GM18870 (cell line): ENCODE results near the gene USPL1.

Experiments
- ATAC-seq: cut with Tn5 transposase; IDR thresholded peaks from one replicate; pipeline ENCODE4 v1.9.1; 2021; ENCODE audit warnings: moderate library complexity; ENCODE audit not compliant: unreplicated experiment

USPL1 gene

DNA sequence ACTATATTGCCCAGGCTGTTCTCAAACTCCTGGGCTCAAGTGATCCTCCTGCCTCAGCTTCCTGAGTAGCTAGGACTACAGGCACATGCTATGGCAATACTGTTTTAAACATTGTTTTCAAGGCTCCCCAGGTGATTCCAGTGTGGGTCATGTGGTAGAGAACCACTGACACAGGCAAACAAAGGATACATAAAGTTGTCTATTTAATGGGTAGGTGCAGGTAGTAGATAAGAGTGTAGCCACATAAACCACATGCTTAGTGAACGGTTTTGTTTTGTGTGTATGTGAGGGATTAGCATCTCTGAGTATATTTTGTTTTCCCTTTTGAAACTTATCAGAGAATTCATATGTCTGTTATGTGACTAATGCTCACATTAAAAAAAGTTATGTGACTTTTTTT lies 36.7 kb downstream of the USPL1 start:
- no peak for ATAC-seq

DNA sequence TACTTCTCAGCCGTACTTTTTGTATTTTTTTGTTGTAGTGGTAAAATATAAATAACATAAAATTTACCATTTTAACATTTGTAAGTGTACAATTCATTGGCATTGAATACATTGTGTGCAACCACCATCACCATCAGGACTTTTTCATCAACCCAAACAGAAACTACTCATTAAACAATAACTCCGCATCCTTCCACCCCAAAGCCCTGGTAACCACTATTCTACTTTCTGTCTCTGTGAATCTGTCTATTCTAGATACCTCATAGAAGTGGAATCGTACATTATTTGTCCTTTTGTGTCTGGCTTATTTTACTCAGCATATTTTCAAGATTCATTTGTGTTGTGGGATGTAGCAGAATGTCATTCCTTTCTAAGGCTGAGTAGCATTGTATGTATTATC lies 38.5 kb downstream of the USPL1 start:
- ATAC-seq, result no peak

DNA sequence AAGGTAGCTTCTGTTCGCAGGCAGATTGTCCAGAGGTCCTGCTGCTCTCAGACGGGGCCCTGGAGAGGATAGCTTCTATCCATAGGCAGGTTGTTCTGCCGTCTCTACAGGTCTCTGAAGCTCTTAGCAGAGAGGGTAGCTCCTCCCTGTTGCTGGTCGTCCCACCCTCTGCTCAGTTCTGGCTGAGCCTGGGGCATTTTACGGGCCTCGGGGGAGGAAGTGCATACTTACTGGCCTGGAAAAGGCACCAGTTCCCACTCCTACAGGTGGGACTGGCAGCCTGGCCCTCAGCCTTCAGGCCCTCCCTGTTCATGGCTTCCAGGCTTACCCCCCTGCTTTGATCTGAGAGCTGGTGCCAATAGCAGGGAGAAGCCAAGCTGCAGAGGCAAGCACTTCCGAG lies 42.3 kb downstream of the USPL1 start:
- no peak for ATAC-seq

DNA sequence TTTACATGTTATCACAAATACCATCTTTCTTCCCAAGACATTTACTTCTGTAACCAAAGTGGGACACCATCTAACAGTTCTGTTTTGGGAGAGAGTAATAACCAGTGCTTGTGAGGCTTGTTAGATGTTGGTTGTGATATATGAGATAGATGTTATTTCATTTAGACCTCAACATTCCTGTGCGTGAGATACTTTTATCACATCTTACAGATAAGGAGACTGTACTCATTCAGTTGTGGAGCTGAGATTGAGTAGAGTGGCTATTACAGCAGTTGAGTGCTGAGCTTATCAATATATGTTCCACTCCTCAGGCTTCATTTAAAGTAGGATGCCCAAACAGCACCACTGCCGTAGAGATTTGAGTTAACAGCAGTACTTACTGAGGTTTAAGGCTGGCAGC lies 43.1 kb downstream of the USPL1 start:
- ATAC-seq, result no peak

DNA sequence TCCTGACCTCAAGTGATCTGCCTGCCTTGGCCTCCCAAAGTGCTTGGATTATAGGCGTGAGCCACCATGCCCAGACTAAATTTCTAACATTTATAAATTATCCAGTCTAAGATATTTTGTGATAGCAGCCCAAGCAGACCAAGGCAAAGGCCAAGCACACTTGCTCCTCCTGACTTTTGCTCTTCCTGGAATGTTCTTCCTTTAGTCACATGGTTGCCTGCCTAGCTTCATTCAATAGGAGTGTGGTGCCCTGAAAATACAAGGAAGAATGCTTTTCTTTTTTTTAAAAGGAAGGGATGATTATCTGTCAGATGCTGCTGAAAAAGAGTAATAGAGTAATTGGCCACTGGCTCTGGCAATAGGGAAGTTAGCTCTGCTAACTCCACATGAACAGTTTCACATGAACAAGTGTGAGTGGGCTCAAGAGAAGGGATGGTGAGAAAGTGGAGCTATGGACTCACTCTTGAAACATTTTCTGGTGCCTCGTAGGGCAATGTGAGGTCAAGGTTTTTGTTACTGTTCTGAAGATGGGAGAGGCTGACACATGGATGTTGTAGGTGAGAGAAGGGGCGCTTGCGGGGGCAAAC lies 47.1 kb downstream of the USPL1 start:
- no peak for ATAC-seq

DNA sequence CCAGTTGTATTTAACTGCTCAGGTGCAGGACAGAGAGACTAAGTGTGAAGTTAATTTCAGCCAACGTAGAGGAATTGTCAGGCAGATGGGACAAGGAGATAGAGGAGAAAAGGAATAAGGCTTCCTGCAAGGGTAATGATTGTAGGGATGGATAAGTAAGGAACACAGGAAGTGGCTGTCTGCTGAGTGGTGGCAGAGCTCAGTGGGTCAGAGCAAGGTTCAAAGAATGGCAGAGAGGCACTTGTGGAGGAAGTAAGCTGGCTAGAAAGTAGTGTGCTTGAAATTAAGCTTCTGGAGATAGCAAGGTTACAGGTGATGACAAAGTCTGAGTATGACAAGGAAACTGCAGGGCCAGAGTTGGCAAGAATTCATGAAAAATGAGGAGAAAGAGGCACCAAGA lies 47.9 kb downstream of the USPL1 start:
- no peak for ATAC-seq

DNA sequence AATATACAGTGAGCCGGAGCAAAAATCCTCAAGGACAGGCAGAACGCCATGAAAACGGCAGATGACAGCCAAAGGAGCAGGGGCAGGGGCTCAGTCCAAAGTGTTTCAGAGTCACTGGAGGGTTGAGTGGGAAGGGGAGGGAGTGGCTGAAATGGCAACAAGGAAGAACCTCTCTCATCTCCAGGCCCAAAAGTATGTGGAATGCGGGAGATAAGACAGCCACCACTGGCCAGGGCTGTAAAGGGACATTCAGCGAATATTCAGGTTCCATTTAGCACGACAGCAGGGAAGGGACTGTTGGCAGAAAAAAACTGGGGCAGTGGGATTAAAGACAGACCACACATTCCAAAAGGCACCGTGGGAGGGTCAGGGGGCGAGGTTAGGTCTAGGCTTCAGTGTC lies 48.4 kb downstream of the USPL1 start:
- no peak for ATAC-seq

DNA sequence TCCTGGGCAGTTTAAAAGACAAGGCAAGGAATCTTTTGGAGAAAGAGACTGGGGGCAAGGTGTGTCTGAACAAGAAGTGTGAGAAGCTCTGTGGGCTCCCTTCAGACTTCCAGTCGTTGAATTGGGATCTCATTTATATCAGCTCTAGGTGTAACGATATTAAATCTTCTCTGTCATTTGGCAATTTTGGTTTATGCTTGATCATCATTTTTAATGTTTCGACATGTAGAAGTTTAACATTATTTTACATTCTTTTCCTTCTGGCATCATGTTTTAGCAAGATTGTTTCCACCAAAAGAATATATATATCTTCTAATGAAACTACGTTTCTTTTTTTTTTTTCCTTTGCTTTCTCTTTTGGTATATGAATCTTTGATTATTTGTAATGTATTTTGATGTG lies 49.3 kb downstream of the USPL1 start:
- no peak for ATAC-seq

DNA sequence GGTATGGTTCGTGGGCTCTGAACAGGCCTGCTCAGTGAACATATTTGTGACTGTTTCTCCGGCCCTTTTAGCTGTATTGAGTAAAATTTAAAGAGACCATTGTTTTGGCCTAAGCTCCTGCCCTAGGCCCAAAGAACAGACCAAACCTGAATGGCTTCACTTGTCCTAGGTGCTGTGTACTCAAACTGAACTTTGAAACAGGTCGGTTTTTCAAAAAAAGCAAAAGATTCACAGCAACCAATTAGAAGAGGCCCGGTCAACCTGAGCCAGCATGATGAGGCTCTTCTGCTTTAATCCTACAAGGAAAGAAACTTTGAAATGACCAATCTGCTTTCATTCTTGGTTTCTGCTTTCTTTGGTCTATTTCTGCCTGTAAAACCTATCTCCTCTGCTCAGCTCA lies 50.6 kb downstream of the USPL1 start:
- ATAC-seq, result no peak

DNA sequence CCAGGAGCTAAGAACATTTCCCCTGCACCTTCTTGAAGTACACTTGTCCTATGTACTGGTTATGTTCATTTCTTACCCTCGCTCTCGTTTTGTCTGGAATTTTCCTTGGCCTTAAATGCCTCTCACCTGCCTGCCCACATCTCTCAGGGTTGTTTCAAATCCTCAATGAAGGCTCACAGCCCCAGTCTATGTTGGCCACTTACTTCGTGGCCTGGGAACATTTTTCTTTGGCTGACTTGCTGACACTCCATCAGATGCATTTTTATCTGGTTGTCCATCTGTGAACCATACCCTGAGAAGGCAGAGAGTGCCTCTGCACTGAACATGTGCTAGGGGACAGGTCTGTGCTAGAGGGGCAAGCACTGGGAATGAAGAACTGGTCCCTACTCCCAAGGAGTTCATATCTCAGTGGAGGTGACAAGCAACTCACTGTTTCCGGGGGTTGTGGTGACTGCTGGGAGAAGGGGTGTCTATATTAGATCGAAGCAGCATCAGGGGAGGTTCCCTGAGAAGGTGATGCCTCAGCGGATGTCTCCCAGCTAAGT lies 53.6 kb downstream of the USPL1 start:
- ATAC-seq, result no peak

DNA sequence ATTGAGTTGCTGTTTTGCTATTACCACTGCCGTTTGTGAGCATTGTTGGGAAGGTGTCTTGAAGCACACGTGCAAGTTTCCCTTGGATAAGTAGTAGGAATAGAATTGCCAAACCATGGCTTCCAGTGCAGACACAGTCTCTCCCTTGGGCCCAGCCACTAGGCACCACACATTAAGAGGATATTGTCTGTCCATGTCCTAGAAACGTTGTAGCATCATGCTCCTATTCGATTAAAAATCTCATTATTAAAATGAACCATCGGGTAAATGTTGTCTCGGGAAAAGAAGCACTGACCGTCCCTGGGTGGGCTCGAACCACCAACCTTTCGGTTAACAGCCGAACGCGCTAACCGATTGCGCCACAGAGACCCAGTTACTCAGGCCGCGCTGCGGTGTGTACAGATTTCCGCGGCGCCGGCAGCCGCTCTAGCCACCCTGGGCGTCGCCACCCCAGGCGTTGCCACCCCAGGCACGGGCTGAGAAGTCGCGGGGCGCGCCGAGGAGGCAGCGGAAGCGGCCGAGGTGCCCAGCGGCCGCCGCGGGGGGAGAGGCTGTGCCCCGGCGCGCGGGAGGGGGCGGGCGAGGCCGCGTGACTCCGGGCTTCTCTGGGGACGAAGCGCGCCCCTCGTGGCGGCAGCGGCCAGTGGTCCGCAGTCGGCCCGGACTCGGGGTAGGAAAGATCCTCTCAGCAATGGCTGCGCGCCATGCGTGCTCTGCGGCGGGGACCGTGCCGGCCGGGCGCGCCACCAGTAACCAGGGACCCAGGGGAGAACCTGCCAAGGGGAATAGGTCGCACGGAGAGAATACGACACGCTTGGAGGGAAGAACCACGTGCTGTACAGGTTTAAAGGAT lies 56.2 kb downstream of the USPL1 start:
- ATAC-seq, result peak; percentile 60

DNA sequence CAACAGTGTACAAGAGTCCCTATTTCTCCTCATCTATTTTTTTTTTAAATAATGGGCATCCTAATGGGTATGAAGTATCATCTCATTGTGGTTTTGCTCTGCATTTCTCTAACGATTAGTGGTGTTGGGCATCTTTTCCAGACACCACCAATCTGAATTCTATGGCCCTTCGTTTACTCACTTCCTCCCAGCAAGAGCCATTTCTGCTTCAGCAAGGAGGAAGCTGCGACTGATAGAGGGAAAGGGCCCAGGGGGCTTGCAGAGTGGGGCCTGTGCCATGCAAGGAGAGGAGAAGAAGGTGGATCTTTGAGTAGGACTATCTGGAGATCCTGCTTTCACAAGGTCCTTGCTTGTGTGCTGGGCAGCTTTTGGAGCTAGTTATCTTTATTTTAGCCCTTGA lies 58.0 kb downstream of the USPL1 start:
- ATAC-seq, result no peak

DNA sequence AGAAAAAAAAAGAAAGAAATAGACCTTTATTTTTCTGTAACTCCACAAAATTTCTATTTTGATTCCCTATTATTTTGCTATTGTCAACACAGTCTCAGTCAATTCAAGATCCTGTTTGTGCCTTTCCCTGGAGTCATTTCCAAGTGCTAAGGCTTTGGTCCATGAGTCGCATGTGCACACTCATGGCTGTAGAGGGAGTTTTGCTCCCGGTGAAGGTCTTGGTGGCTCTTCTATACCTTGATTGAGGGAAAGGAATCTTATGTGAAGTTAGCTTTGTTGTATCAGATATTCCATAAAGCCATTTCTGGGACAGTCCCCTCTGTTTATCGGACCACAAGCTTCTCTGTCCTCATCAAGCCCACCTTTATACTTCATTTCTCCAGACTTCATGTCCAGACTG lies 59.0 kb downstream of the USPL1 start:
- no peak for ATAC-seq

DNA sequence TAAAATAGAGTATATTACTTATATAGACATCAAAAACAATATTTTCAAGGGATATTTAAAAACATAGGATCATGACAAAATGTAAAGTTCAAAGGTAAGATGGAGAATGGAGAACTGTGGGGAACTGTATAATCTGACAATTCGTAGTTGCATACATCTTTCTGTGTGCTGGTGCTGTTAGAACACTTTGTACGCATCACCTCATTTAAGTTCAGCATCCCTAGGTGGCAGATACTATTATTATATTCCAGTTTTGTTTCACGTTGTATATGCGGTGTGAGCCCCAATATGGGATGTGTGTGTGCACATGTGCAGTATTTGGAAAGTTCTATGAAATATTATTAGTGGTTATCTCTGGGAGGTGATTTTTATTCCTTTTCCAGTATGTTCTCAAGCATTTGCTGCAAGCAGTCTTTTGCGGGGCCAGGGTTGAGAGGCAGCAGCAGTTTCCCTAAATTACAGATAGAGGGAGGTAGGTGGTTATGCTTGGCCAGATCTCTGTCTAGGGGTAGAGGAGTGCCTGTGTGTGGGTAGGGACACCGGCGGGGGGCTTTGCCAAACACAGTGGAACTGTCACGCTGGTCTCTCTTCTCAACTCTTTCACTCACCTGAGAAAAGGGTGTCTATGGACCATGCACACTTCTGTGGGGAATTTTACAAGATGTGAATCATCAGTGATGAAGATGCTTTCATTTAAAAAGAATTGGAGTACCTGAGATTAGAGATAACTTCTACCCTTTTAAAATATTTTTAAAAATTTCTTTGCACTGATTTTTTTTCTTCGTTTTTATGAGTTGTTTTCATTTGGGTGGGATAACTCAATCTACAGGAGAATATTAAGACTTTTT lies 62.0 kb downstream of the USPL1 start:
- ATAC-seq, result peak; percentile 75

DNA sequence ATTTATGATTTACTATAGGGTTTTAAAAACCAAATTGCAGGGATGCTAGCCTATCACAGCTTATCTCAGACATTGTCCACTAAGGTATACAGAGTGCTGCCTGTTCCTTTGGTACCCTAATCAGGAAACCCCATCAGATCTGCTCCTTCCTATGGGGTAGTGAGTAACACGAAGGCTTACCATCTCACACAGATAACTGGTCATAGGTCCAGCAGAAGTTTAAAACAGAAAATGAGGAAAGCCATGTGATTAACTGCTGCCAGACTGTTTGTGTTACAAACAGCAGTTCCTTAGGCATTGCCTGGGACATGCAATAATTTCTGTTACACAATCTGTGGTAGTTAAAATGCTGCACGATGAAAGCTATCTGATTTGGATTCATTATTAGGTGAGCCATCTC lies 64.1 kb downstream of the USPL1 start:
- no peak for ATAC-seq

DNA sequence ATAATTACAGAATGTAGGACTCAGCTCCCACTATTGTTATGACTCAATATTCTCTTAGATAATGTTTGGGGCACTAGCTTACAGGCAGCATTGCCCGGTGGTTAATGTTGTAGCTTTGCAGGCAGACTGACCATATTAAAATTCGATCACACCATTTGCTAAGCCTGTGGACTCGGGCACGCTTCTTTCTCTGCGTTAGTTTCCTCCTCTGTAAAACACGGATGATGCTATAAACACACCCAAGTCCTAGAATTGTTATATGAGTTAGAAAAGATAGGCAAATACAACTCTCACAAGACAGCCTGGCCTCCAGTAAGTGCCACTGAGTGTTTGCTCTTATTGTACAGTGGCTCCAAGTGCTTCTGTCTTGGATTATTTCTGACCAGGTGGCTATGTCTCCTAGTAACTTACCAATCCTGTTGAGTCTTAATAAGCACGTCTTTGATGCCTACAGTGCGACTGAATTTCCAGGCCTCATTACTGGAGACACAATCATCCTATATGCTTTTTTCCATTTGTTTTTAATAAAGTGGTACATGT lies 67.7 kb downstream of the USPL1 start:
- no peak for ATAC-seq

DNA sequence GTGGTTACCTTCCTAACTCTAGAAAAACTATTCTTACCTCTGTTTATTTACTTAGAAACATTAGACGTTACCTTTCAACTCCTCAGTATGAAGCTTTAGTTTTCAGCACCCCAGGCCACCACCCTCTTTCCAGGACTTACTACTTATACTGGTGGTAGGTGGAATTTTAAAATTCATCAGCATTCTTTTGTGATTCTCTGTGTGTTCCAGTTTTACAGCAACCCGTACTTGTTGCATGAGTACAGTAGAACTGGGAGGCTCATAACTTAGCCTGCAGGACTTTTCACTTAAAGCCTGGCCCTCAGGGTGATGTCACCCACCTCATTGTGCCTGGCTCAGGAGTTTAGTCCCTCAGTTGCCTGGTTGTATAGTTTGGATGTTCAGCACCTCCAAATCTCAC lies 68.3 kb downstream of the USPL1 start:
- ATAC-seq, result no peak

DNA sequence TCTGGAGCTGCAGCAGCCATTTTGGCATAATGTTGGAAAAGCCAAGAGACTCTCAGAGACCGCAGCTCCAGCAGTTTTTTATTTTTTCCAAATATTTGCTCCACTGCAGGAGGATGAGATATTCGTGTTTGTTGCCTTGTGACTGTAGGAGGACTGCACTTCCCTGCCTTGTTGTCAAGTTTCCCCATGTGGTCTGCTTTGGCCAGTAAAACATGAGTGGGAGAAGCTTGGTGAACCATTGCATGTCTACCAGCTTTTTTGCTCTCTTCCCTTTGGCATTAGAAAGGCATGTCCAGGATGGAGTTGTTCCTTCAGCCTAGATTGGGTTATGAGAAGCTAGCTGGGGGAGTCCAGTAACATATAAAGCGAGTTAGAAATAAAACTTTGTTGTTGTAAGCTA lies 69.9 kb downstream of the USPL1 start:
- ATAC-seq, result no peak

DNA sequence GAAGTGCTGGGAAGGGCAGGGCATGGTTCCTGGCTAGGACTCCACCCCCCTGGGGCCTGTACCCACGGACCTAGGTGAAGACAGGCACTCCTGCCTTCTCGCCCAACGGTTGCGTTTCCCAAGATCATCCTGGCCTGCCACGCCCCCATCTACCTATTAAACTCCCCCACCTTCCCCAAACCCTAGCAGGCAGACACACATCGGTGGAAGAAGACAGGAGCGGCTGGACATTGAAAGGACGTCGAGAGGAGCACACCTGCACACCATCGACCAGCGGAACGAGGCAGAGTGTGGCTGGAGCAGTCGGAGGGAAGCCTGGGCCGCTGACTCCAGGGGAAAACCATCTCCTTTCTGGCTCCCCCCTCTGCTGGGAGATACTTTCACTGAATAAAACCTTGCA lies 72.0 kb downstream of the USPL1 start:
- ATAC-seq, result no peak

DNA sequence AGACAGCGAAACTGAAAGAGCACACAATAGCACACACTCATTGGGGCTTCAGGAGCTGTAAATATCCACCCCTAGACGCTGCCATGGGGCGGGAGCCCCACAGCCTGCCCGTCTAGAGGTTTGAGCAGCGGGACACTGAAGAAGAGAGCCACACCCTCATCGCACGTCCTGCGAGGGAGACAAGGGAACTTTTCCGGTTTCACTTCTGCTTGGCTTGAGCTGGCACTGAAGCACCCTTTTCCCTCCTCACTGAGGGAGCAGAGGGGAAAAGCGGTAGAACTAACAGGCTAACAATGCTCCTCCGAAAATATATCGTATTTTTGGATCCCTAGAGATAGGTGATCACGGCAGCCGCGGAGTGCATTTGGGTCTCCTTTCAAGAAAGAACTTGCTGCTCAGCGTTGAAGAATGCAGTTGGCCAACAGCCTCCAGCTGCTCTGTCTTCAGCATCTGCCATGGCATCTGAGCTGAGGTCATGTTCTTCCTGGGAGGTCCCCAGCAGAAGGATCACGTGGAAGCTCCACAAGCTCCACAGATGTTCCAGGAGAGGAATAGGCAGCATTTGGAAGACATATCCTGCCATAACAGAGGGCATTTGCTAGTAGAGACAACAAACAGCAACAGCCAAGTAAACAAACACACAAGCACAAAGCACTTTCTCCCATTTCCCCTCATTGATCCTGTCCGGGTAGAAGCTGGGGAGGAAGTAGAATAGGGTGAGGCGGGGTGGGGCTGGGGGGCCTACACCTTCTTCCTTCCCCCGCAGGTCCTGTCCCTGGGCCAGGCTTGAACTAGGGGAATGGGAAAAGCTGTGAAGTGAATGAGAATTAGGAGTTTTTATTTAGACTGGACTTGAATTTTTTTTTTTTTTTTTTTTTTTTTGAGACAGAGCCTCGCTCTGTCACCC lies 72.8 kb downstream of the USPL1 start:
- peak; percentile 69 for ATAC-seq
